ENCODE data around the gene GATA2. TPM values are rescaled to one million over a fixed set of nuclear protein-coding genes. Genes with fewer than 3 reads are reported as not detected.

GATA2 gene
- total RNA-seq, 1 donor from 2014 or later: under 0.01 TPM

DNA sequence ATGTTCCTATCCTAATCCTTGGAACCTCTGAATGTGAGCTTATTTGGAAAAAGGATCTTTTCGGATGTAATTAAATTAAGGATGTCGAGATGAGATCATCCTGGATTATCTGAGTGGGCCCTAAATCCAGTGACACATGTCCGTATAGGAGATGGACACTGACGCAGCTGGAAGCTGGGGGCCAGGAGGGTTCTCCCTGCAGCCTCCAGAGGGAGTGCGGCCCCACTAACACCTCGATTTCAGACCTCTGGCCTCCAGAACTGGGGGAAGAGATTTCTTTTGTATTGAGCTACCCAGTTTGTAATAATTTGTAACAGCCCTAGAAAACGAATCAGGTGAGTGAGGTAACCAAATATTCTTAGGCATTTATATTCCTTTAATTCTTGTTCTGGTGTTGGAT, 28.8 kb downstream of the GATA2 start:
- H3K27me3 ChIP-seq (ENCODE audit: control insufficient read depth, insufficient read depth, low read length): peaks cover 8% of the 10 kb centered on the region
- TF ChIP-seq, protein P1, sequence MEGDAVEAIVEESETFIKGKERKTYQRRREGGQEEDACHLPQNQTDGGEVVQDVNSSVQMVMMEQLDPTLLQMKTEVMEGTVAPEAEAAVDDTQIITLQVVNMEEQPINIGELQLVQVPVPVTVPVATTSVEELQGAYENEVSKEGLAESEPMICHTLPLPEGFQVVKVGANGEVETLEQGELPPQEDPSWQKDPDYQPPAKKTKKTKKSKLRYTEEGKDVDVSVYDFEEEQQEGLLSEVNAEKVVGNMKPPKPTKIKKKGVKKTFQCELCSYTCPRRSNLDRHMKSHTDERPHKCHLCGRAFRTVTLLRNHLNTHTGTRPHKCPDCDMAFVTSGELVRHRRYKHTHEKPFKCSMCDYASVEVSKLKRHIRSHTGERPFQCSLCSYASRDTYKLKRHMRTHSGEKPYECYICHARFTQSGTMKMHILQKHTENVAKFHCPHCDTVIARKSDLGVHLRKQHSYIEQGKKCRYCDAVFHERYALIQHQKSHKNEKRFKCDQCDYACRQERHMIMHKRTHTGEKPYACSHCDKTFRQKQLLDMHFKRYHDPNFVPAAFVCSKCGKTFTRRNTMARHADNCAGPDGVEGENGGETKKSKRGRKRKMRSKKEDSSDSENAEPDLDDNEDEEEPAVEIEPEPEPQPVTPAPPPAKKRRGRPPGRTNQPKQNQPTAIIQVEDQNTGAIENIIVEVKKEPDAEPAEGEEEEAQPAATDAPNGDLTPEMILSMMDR (IDR thresholded peaks at IDR 0.05; ENCODE audit: insufficient read depth, low read length, severe bottlenecking): no peak
- FAIRE-seq (no peak), DNase-seq (ENCODE audit: low read depth) (no peak)
- H3K36me3 ChIP-seq (ENCODE audit: control insufficient read depth, insufficient read depth, low read length): no peaks in the 10 kb centered on the region
- H3K4me3 ChIP-seq (ENCODE audit: low read depth, low read length): no peak overlapping the region

- no peak for FAIRE-seq
- TF ChIP-seq, protein P1 (IDR thresholded peaks at IDR 0.05; ENCODE audit: insufficient read depth, low read length, severe bottlenecking): no peak
- Histone ChIP-seq H3K36me3 (ENCODE audit: control insufficient read depth, insufficient read depth, low read length) (no peaks in the 10 kb centered on the region), H3K4me3 (ENCODE audit: low read depth, low read length) (no peak overlapping the region), H3K27me3 (ENCODE audit: control insufficient read depth, insufficient read depth, low read length) (peaks cover 6% of the 10 kb centered on the region)
- no peak for DNase-seq (ENCODE audit: low read depth)
These were observed 29.2 kb downstream of the GATA2 start for GRCh38 chr3:128463771-128464170.

DNA sequence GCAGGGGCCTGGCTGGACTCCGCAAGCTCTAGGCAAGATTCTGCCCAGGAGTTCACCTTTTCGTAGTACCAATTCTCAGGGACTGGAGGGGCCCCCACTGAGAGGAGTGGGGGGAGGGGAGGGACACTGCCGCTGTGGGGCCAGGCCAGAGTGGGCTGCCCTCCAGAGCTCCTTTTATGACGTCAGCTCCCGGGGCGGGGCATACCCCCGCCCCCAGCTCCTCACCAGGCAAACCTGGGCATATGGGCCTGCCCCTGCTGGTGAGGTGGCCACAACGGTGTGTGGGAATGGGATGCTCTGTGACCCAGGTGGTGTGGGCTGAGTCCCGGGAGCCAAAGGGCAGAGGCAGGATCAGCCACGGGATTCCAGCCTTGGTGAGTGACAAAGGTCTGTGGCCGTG, 29.6 kb downstream of the GATA2 start:
- FAIRE-seq: no peak
- TF ChIP-seq, protein P1 (IDR thresholded peaks at IDR 0.05; ENCODE audit: insufficient read depth, low read length, severe bottlenecking): no peak
- Histone ChIP-seq H3K4me3 (ENCODE audit: low read depth, low read length) (no peak overlapping the region), H3K27me3 (ENCODE audit: control insufficient read depth, insufficient read depth, low read length) (peaks cover 6% of the 10 kb centered on the region), H3K36me3 (ENCODE audit: control insufficient read depth, insufficient read depth, low read length) (no peaks in the 10 kb centered on the region)
- DNase-seq (ENCODE audit: low read depth): no peak

DNA sequence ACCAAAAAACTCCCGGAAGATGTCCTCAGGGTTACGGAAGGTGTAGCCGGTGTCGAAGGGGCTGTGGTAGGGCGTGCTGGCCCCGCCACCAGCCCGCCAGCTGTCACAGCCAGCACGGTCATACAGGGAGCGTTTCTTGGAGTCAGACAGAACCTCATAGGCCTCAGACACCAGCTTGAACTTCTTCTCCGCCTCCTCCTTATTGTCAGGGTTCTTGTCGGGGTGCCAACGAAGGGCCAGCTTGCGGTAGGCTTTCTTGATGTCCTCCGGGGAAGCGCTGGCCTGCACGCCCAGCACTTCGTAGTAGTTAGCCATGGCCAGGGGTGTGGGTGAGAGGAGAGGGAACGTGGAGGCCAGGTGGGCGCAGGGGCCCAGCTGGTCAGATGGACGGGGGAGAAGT, 30.1 kb downstream of the GATA2 start:
- TF ChIP-seq, protein P1 (IDR thresholded peaks at IDR 0.05; ENCODE audit: insufficient read depth, low read length, severe bottlenecking): no peak
- Histone ChIP-seq H3K36me3 (ENCODE audit: control insufficient read depth, insufficient read depth, low read length) (no peaks in the 10 kb centered on the region), H3K27me3 (ENCODE audit: control insufficient read depth, insufficient read depth, low read length) (peaks cover 8% of the 10 kb centered on the region), H3K4me3 (ENCODE audit: low read depth, low read length) (no peak overlapping the region)
- no peak for DNase-seq (ENCODE audit: low read depth)
- FAIRE-seq: no peak

DNA sequence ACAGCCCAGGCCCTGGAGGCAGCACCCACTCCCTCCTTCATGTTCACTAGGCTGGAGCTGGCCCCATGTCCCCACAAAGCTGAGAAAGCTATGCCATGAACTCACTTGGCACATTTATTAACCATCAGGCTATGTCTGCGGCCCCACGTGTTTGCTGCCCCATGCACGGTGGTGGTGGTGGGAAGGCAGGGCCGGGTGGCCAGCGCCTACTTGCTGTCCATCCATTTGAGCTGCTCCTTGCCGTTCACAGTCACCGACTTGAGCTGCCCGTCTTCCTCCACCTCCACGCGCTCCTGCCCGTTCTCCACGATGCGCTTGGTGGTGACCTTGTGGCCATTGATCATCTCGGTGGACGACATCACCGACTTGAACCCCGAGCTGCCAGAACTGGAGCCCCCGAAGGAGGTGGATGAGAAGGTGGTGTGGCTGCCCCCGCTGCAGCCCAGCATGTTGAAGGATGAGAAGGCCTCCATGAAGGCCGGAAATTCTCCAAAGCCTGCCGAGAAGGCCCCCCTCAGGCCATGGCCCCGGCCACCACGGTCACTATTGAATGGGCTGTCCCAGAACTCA, 30.6 kb downstream of the GATA2 start:
- H3K36me3 ChIP-seq (ENCODE audit: control insufficient read depth, insufficient read depth, low read length): no peaks in the 10 kb centered on the region
- FAIRE-seq: no peak
- TF ChIP-seq, protein P1 (IDR thresholded peaks at IDR 0.05; ENCODE audit: insufficient read depth, low read length, severe bottlenecking): no peak
- H3K4me3 ChIP-seq (ENCODE audit: low read depth, low read length): no peak overlapping the region
- H3K27me3 ChIP-seq (ENCODE audit: control insufficient read depth, insufficient read depth, low read length): peaks cover 8% of the 10 kb centered on the region
- no peak for DNase-seq (ENCODE audit: low read depth)

GRCh38 chr3:128461731-128462130, 31.3 kb downstream of the GATA2 start:
- FAIRE-seq: no peak
- Histone ChIP-seq H3K27me3 (ENCODE audit: control insufficient read depth, insufficient read depth, low read length) (peaks cover 8% of the 10 kb centered on the region), H3K4me3 (ENCODE audit: low read depth, low read length) (no peak overlapping the region), H3K36me3 (ENCODE audit: control insufficient read depth, insufficient read depth, low read length) (no peaks in the 10 kb centered on the region)
- TF ChIP-seq, protein P1 (IDR thresholded peaks at IDR 0.05; ENCODE audit: insufficient read depth, low read length, severe bottlenecking): no peak
- no peak for DNase-seq (ENCODE audit: low read depth)

Data from bronchial epithelial cell (primary cell).